KMS-11 (cell line): Measurements from ENCODE around the gene CPED1.

Experiments
- H2AFZ ChIP-seq: fragments of 200-600 bp; sonication (generic); 2 replicates; pipeline ENCODE4 v1.6.1; 2016; ENCODE audit warnings: antibody characterized with exemption, mixed run types, low read depth
- H3K27ac ChIP-seq: fragments of 200-600 bp; sonication (generic); 2 replicates; pipeline ENCODE4 v1.6.1; 2016; ENCODE audit warnings: mild to moderate bottlenecking, mixed run types
- H3K27me3 ChIP-seq: fragments of 200-600 bp; sonication (generic); 2 replicates; pipeline ENCODE4 v1.6.1; 2017; ENCODE audit warnings: mild to moderate bottlenecking, low read depth, mixed run types, moderate library complexity; ENCODE audit not compliant: insufficient read depth
- H3K36me3 ChIP-seq: fragments of 200-600 bp; sonication (generic); 2 replicates; pipeline ENCODE4 v1.6.1; 2017; ENCODE audit warnings: mild to moderate bottlenecking, mixed run types; ENCODE audit not compliant: insufficient read depth
- H3K4me1 ChIP-seq: fragments of 200-600 bp; sonication (generic); 2 replicates; pipeline ENCODE4 v1.6.1; 2016; ENCODE audit warnings: mild to moderate bottlenecking, low read depth, mixed run types; ENCODE audit not compliant: poor library complexity, severe bottlenecking
- H3K4me2 ChIP-seq: fragments of 200-600 bp; sonication (generic); 2 replicates; pipeline ENCODE4 v1.7.0; 2016; ENCODE audit warnings: mild to moderate bottlenecking, mixed run types
- H3K4me3 ChIP-seq: fragments of 200-600 bp; sonication (generic); IDR thresholded peaks from 2 replicates; pipeline ENCODE4 v1.6.1; 2017; ENCODE audit warnings: low read depth, low read length, mixed read lengths; ENCODE audit not compliant: insufficient read depth
- H3K79me2 ChIP-seq: fragments of 200-600 bp; sonication (generic); 2 replicates; pipeline ENCODE4 v1.6.1; 2016; ENCODE audit warnings: low read depth, mixed run types; ENCODE audit not compliant: insufficient read depth
- H3K9ac ChIP-seq: fragments of 200-600 bp; sonication (generic); 2 replicates; pipeline ENCODE4 v1.6.1; 2016; ENCODE audit warnings: mild to moderate bottlenecking, mixed run types
- H4K20me1 ChIP-seq: fragments of 200-600 bp; sonication (generic); 2 replicates; pipeline ENCODE4 v1.6.1; 2016; ENCODE audit warnings: mild to moderate bottlenecking, mixed run types; ENCODE audit not compliant: insufficient read depth
- TF ChIP-seq, protein P1 (sequence below): fragments of 200-600 bp; sonication (generic); conservative IDR thresholded peaks from 2 replicates; pipeline ENCODE4 v1.6.1; 2017; ENCODE audit warnings: low read depth, mild to moderate bottlenecking, antibody characterized with exemption, low read length, moderate library complexity, mixed read lengths

The CPED1 gene

DNA sequence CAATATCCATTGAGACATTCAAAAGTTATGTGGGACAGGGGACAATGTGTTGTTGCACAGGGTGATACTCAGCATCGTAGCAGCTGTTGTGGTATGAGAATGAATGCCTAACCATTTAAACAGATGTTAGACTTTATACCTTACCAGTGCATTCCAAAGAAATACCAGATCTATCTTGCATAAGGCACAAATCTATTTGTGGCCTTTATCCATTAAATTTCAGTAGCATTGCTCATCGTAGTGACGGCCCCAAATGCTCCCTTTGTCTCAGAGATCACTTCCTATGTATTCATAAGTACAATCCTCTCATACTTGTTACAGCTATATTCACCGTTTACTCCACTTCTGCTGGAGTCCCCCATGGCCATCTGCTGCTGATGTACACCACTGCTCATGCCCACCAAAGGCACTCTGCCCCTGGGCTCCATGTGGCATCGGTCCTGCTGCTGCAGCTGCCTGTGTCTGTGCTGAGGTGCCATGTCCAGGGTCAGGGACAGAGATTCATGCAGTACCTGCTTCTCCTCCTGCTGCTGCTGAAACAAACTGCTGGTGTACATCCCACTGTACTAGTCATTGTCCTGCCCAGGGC lies 96.3 kb downstream of the CPED1 start:
- H3K36me3 ChIP-seq: no peaks in the 10 kb centered on the region
- no peak overlapping the region for H3K27ac ChIP-seq
- H2AFZ ChIP-seq: no peak overlapping the region
- TF ChIP-seq, protein P1, sequence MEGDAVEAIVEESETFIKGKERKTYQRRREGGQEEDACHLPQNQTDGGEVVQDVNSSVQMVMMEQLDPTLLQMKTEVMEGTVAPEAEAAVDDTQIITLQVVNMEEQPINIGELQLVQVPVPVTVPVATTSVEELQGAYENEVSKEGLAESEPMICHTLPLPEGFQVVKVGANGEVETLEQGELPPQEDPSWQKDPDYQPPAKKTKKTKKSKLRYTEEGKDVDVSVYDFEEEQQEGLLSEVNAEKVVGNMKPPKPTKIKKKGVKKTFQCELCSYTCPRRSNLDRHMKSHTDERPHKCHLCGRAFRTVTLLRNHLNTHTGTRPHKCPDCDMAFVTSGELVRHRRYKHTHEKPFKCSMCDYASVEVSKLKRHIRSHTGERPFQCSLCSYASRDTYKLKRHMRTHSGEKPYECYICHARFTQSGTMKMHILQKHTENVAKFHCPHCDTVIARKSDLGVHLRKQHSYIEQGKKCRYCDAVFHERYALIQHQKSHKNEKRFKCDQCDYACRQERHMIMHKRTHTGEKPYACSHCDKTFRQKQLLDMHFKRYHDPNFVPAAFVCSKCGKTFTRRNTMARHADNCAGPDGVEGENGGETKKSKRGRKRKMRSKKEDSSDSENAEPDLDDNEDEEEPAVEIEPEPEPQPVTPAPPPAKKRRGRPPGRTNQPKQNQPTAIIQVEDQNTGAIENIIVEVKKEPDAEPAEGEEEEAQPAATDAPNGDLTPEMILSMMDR: no peak
- H3K4me2 ChIP-seq: no peak overlapping the region
- H3K4me3 ChIP-seq: no peak overlapping the region
- no peaks in the 10 kb centered on the region for H3K79me2 ChIP-seq
- no peaks in the 10 kb centered on the region for H4K20me1 ChIP-seq
- no peak overlapping the region for H3K9ac ChIP-seq
- H3K27me3 ChIP-seq: no peaks in the 10 kb centered on the region
- H3K4me1 ChIP-seq: peaks cover 3% of the 10 kb centered on the region

GRCh38 chr7:121085922-121086321 lies 97.4 kb downstream of the CPED1 start:
- H3K27me3 ChIP-seq: no peaks in the 10 kb centered on the region
- no peak overlapping the region for H3K4me2 ChIP-seq
- TF ChIP-seq, protein P1: no peak
- H3K27ac ChIP-seq: no peak overlapping the region
- H3K4me1 ChIP-seq: peaks cover 3% of the 10 kb centered on the region
- no peaks in the 10 kb centered on the region for H3K79me2 ChIP-seq
- no peaks in the 10 kb centered on the region for H3K36me3 ChIP-seq
- no peaks in the 10 kb centered on the region for H4K20me1 ChIP-seq
- no peak overlapping the region for H3K4me3 ChIP-seq
- no peak overlapping the region for H2AFZ ChIP-seq
- H3K9ac ChIP-seq: no peak overlapping the region

DNA sequence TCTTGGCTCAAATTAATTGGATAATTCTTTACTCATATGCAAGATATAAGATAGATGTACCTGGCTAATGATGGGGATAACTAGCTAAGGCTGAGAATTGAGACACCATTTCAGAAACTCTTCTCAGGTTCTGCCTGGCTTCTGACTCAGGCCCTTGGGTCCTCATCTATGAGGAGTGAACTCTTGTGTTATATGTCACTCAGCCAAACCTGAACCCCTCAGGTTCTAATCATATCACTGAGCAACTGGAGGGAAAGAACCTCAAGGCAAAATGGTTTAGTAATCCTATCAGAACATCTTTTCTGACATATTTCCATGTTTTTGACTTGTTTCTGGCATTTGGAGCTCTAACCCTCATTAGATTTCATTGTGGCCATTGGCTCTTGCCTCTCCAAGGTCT lies 100.4 kb downstream of the CPED1 start:
- H3K4me3 ChIP-seq: no peak overlapping the region
- H3K27ac ChIP-seq: no peak overlapping the region
- no peaks in the 10 kb centered on the region for H3K27me3 ChIP-seq
- H3K9ac ChIP-seq: no peak overlapping the region
- no peaks in the 10 kb centered on the region for H3K4me1 ChIP-seq
- no peaks in the 10 kb centered on the region for H3K79me2 ChIP-seq
- H4K20me1 ChIP-seq: no peaks in the 10 kb centered on the region
- TF ChIP-seq, protein P1: no peak
- H2AFZ ChIP-seq: no peak overlapping the region
- H3K36me3 ChIP-seq: no peaks in the 10 kb centered on the region
- H3K4me2 ChIP-seq: no peak overlapping the region

DNA sequence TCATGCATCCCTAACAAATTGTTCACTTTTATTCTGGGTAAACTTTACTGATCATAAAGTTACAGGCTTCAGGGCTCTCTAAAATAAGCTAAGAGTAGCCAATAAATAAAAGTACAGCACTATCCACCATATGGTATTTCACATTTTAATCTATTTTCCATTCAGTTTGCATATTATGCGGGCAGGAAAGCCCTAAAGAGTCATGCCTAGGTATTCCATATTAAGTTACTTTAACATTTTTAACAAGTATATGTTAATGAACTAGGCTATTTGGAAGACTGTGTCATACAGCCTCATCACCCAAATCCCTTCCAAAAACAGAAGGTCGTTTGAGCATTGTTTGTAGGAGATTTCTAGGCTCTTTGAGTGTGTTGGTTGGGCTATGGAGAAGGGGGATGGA lies 106.3 kb downstream of the CPED1 start:
- H2AFZ ChIP-seq: no peak overlapping the region
- H3K4me1 ChIP-seq: no peaks in the 10 kb centered on the region
- TF ChIP-seq, protein P1: no peak
- no peak overlapping the region for H3K4me3 ChIP-seq
- no peaks in the 10 kb centered on the region for H4K20me1 ChIP-seq
- no peak overlapping the region for H3K4me2 ChIP-seq
- no peaks in the 10 kb centered on the region for H3K36me3 ChIP-seq
- H3K9ac ChIP-seq: no peak overlapping the region
- no peaks in the 10 kb centered on the region for H3K79me2 ChIP-seq
- no peak overlapping the region for H3K27ac ChIP-seq
- H3K27me3 ChIP-seq: no peaks in the 10 kb centered on the region
